Sigmoid colon (tissue), 7 donors: Measurements from ENCODE around the gene FNDC10. TPM values are rescaled to one million over a fixed set of nuclear protein-coding genes. Genes with fewer than 3 reads are reported as not detected.

Experiments used
- DNase-seq: peaks from one replicate; pipeline ENCODE4 v3.0.0-alpha.2; 2019
- H3K27ac ChIP-seq, 4 donors: fragments of 200-600 bp; sonication (generic); one replicate each; pipeline ENCODE4 v1.5.1; 2016 to 2019; ENCODE audit warnings: mild to moderate bottlenecking in 1 of 4
- H3K27me3 ChIP-seq, 3 donors: fragments of 200-600 bp; sonication (generic); one replicate each; pipeline ENCODE4 v1.5.1; 2019; ENCODE audit warnings: mild to moderate bottlenecking in 1 of 3
- H3K36me3 ChIP-seq, 4 donors: fragments of 200-600 bp; sonication (generic); one replicate each; pipeline ENCODE4 v1.5.1; 2016 to 2019
- H3K4me1 ChIP-seq, 4 donors: fragments of 200-600 bp; sonication (generic); one replicate each; pipeline ENCODE4 v1.5.1; 2017 to 2019
- H3K4me3 ChIP-seq, 4 donors: fragments of 200-600 bp; sonication (generic); one replicate each; pipeline ENCODE4 v1.5.1; 2017 to 2019; ENCODE audit warnings: mild to moderate bottlenecking in 2 of 4, moderate library complexity in 1 of 4
- H3K9me3 ChIP-seq, 4 donors: fragments of 200-600 bp in 3 of 4; sonication (generic) in 3 of 4; one replicate each; pipeline versions ENCODE4 v1.5.1 to v1.6.1; 2013 to 2019
- EP300 ChIP-seq, 4 donors: sonication (generic); formaldehyde crosslinking; IDR thresholded peaks; one replicate each; pipeline ENCODE4 v1.6.1; 2017; ENCODE audit warnings: antibody characterized with exemption in 4 of 4
- POLR2A ChIP-seq, 2 donors: fragments of 450-650 bp; IDR thresholded peaks; one replicate each; pipeline ENCODE4 v1.6.1; 2016; ENCODE audit warnings: antibody characterized with exemption in 2 of 2, mild to moderate bottlenecking in 2 of 2, moderate library complexity in 2 of 2
- POLR2AphosphoS5 ChIP-seq, 4 donors: sonication (generic); formaldehyde crosslinking; IDR thresholded peaks; one replicate each; pipeline ENCODE4 v1.6.1; 2017; ENCODE audit warnings: antibody characterized with exemption in 4 of 4
- WGBS, 2 donors: extraction: QIAGEN DNeasy Blood & Tissue Kit; methylation state at CpG; one replicate each; pipeline ENCODE4 v1.1.7; 2013; 5-methylcytosine and 5-hydroxymethylcytosine counted together
- intact Hi-C: fragments of 100-400 bp; cut with DNase I; formaldehyde crosslinking; loops from one replicate; pipeline ENCODE4 v1.15.1; 2023
- polyA plus RNA-seq, 3 donors: library from polyadenylated mRNA; stranded (reverse); fragments of 200-250 nt; gene quantifications; one replicate each; pipeline ENCODE4 v1.2.3, GENCODE V29; 2013
- total RNA-seq, 4 donors: library from RNA; depleted of rRNA; stranded (reverse); fragments of >200 nt; gene quantifications; one replicate each; pipeline ENCODE4 v1.1.0, GENCODE V29; 2016
- TF ChIP-seq, protein P1 (sequence below), 4 experiments: fragments of 450-650 bp in 3 of 4; fragments of 200-600 bp in 1 of 4; IDR thresholded peaks; one replicate each; pipeline ENCODE4 v1.5.1; 2016 to 2019; ENCODE audit warnings: antibody characterized with exemption in 4 of 4, mild to moderate bottlenecking in 3 of 4, moderate library complexity in 2 of 4
- donor health status: healthy with polysubstance abuse.
- donor health status: Bipolar disorder and iron deficiency.
- donor health status: healthy.

FNDC10 gene
- total and polyA plus RNA-seq, 7 donors = 0.82 to 3.5 (median 2.2) TPM

- Histone ChIP-seq H3K9me3 (no peaks in the 10 kb centered on the region), H3K27me3 (peaks cover 0 to 4% (median 3%) of the 10 kb centered on the region in 3 donors), H3K36me3 (no peaks in the 10 kb centered on the region), H3K4me3 (no peak overlapping the region), H3K4me1 (peaks cover 0 to 12% (median 10%) of the 10 kb centered on the region in 4 donors), H3K27ac (no peak overlapping the region)
- 88 to 90% methylated on average over 13 of the region's 13 CpGs for WGBS, 2 donors
- no peak for DNase-seq
- TF ChIP-seq, protein P1, sequence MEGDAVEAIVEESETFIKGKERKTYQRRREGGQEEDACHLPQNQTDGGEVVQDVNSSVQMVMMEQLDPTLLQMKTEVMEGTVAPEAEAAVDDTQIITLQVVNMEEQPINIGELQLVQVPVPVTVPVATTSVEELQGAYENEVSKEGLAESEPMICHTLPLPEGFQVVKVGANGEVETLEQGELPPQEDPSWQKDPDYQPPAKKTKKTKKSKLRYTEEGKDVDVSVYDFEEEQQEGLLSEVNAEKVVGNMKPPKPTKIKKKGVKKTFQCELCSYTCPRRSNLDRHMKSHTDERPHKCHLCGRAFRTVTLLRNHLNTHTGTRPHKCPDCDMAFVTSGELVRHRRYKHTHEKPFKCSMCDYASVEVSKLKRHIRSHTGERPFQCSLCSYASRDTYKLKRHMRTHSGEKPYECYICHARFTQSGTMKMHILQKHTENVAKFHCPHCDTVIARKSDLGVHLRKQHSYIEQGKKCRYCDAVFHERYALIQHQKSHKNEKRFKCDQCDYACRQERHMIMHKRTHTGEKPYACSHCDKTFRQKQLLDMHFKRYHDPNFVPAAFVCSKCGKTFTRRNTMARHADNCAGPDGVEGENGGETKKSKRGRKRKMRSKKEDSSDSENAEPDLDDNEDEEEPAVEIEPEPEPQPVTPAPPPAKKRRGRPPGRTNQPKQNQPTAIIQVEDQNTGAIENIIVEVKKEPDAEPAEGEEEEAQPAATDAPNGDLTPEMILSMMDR (IDR thresholded peaks at IDR 0.05) = no peak
- intact Hi-C loops = no loop called here
Measured at GRCh38 chr1:1578371-1578940, 21.5 kb downstream of the FNDC10 start.

- WGBS, 2 donors = 14 to 49% methylated on average over 10 of the region's 10 CpGs
- intact Hi-C loops = no loop called here
Measured at GRCh38 chr1:1577367-1578011, 22.4 kb downstream of the FNDC10 start.

GRCh38 chr1:1574721-1575537 lies 25.0 kb downstream of the FNDC10 start, which contains the start of gene SSU72:
Gene SSU72 (minus strand): TSS chr1:1574863. CDS start chr1:1574557, 306 bp downstream.
- Histone ChIP-seq H3K4me1 (peaks cover 0 to 44% (median 37%) of the 10 kb centered on the region in 4 donors), H3K4me3 (peak within 1 kb of the TSS; percentile 95 to 100 (median 98))

More at GRCh38 chr1:1577367-1578011, 22.4 kb downstream of the FNDC10 start:
- Histone ChIP-seq H3K27ac (no peak overlapping the region), H3K36me3 (no peaks in the 10 kb centered on the region), H3K4me1 (peaks cover 0 to 22% (median 19%) of the 10 kb centered on the region in 4 donors), H3K27me3 (peaks cover 0 to 4% (median 3%) of the 10 kb centered on the region in 3 donors), H3K4me3 (no peak overlapping the region), H3K9me3 (no peaks in the 10 kb centered on the region)
- TF ChIP-seq POLR2A (IDR thresholded peaks at IDR 0.05) = no peak
- TF ChIP-seq, protein P1 (IDR thresholded peaks at IDR 0.05) = no peak
- no peak for TF ChIP-seq POLR2AphosphoS5 (IDR thresholded peaks at IDR 0.05)
- TF ChIP-seq EP300 (IDR thresholded peaks at IDR 0.05) = no peak
- no peak for DNase-seq

More at GRCh38 chr1:1574721-1575537, 25.0 kb downstream of the FNDC10 start, which contains the start of gene SSU72:
- no peaks in the 10 kb centered on the region for H3K36me3 ChIP-seq
- intact Hi-C loops = loop anchor here (2.0 kb wide), 1 partner anchor 40 kb away; the partner anchor contains the start of gene MIB2
- 0% methylated on average over 87 of the region's 87 CpGs for WGBS, 2 donors
- no peaks in the 10 kb centered on the region for H3K9me3 ChIP-seq
- no peaks in the 10 kb centered on the region for H3K27me3 ChIP-seq
- DNase-seq = peak; percentile 97
- TF ChIP-seq POLR2AphosphoS5 (IDR thresholded peaks at IDR 0.05) (peak; percentile 98 to 99 (median 98)), POLR2A (IDR thresholded peaks at IDR 0.05) (peak; percentile 93), EP300 (IDR thresholded peaks at IDR 0.05) (peak in 2 of 4 donors; percentile 17 to 18)
- TF ChIP-seq, protein P1 (IDR thresholded peaks at IDR 0.05) = no peak
- peak within 1 kb of the TSS; percentile 97 to 100 (median 99) for H3K27ac ChIP-seq
